Osteoblast (primary cell): ENCODE measurements around the gene NPEPL1. TPM values are rescaled to one million over a fixed set of nuclear protein-coding genes. Genes with fewer than 3 reads are reported as not detected.

ENCODE experiments used
- DNase-seq: peaks from one replicate; pipeline ENCODE4 v3.0.0; 2011; ENCODE audit warnings: low spot score, mixed read lengths; ENCODE audit not compliant: insufficient read length; ENCODE audit errors: missing footprints
- H2AFZ ChIP-seq: 2 replicates; pipeline ENCODE4 v1.6.0; 2011; ENCODE audit warnings: mild to moderate bottlenecking, low read length
- H3K27ac ChIP-seq: 2 replicates; pipeline ENCODE4 v1.5.1; 2011; ENCODE audit warnings: mild to moderate bottlenecking, low read depth, low read length, moderate library complexity
- H3K27me3 ChIP-seq: 2 replicates; pipeline ENCODE4 v1.6.0; 2012; ENCODE audit warnings: mild to moderate bottlenecking, control low read depth, inconsistent platforms, low read length, moderate library complexity; ENCODE audit not compliant: insufficient read depth
- H3K36me3 ChIP-seq: 2 replicates; pipeline ENCODE4 v1.5.1; 2011; ENCODE audit warnings: mild to moderate bottlenecking, low read length, control low read depth, moderate library complexity; ENCODE audit not compliant: insufficient read depth
- H3K4me1 ChIP-seq: 2 replicates; pipeline ENCODE4 v1.5.1; 2011; ENCODE audit warnings: mild to moderate bottlenecking, low read length, control low read depth, moderate library complexity; ENCODE audit not compliant: insufficient read depth
- H3K4me2 ChIP-seq: 2 replicates; pipeline ENCODE4 v1.6.0; 2011; ENCODE audit warnings: mild to moderate bottlenecking, low read length; ENCODE audit not compliant: insufficient read depth
- H3K4me3 ChIP-seq: fragments of 200-600 bp; sonication (generic); 3 replicates; pipeline ENCODE4 v1.5.1; 2012; ENCODE audit warnings: mild to moderate bottlenecking, low read length, inconsistent platforms; ENCODE audit not compliant: insufficient read depth
- H3K79me2 ChIP-seq: 2 replicates; pipeline ENCODE4 v1.6.0; 2012; ENCODE audit warnings: mild to moderate bottlenecking, low read length, control low read depth, inconsistent platforms; ENCODE audit not compliant: insufficient read depth
- H3K9me3 ChIP-seq: 2 replicates; pipeline ENCODE4 v1.5.1; 2011; ENCODE audit warnings: low read depth, low read length, control low read depth
- H4K20me1 ChIP-seq: 2 replicates; pipeline ENCODE4 v1.6.0; 2012; ENCODE audit warnings: mild to moderate bottlenecking, low read length, control low read depth; ENCODE audit not compliant: insufficient read depth
- CTCF ChIP-seq: IDR thresholded peaks from 2 replicates; pipeline ENCODE4 v1.5.1; 2011; ENCODE audit warnings: mild to moderate bottlenecking, low read depth, low read length, moderate library complexity; ENCODE audit errors: extremely low read depth
- total RNA-seq: library from RNA; depleted of rRNA; stranded (reverse); fragments of >200 nt; gene quantifications from 2 replicates; pipeline ENCODE4 v1.2.3, GENCODE V29; 2012

Gene NPEPL1
- total RNA-seq, 1 donor, result 29.7 TPM

- no peak for DNase-seq
- Histone ChIP-seq H3K27ac (no peak overlapping the region), H3K4me3 (no peak overlapping the region), H3K9me3 (no peaks in the 10 kb centered on the region), H3K36me3 (peaks cover 74% of the 10 kb centered on the region), H4K20me1 (no peaks in the 10 kb centered on the region), H3K27me3 (no peaks in the 10 kb centered on the region), H3K4me2 (no peak overlapping the region), H3K4me1 (no peaks in the 10 kb centered on the region), H2AFZ (no peak overlapping the region), H3K79me2 (peaks cover 3% of the 10 kb centered on the region)
- no peak for TF ChIP-seq CTCF
Measured at GRCh38 chr20:58675641-58676040, 17.0 kb upstream of the NPEPL1 start.

- no peak overlapping the region for H3K4me2 ChIP-seq
- no peaks in the 10 kb centered on the region for H4K20me1 ChIP-seq
- H3K4me1 ChIP-seq, result no peaks in the 10 kb centered on the region
- no peak overlapping the region for H3K27ac ChIP-seq
- H3K4me3 ChIP-seq, result no peak overlapping the region
- no peak overlapping the region for H2AFZ ChIP-seq
- H3K9me3 ChIP-seq, result no peaks in the 10 kb centered on the region
- H3K79me2 ChIP-seq, result peaks cover under 1% of the 10 kb centered on the region
- H3K27me3 ChIP-seq, result no peaks in the 10 kb centered on the region
- H3K36me3 ChIP-seq, result peaks cover 69% of the 10 kb centered on the region
- DNase-seq, result no peak
- no peak for TF ChIP-seq CTCF
Measured at GRCh38 chr20:58676161-58676560, 16.4 kb upstream of the NPEPL1 start.

GRCh38 chr20:58677079-58677604, 15.5 kb upstream of the NPEPL1 start:
- Histone ChIP-seq H3K27me3 (no peaks in the 10 kb centered on the region), H3K4me1 (no peaks in the 10 kb centered on the region), H3K4me3 (no peak overlapping the region), H4K20me1 (no peaks in the 10 kb centered on the region), H3K4me2 (no peak overlapping the region), H2AFZ (no peak overlapping the region), H3K9me3 (no peaks in the 10 kb centered on the region), H3K27ac (no peak overlapping the region), H3K36me3 (peaks cover 69% of the 10 kb centered on the region), H3K79me2 (no peaks in the 10 kb centered on the region)
- DNase-seq, result no peak
- TF ChIP-seq CTCF, result no peak

- Histone ChIP-seq H3K36me3 (peaks cover 65% of the 10 kb centered on the region), H2AFZ (no peak overlapping the region), H3K79me2 (no peaks in the 10 kb centered on the region), H4K20me1 (no peaks in the 10 kb centered on the region), H3K27me3 (no peaks in the 10 kb centered on the region), H3K27ac (no peak overlapping the region), H3K4me3 (no peak overlapping the region), H3K4me2 (no peak overlapping the region), H3K4me1 (no peaks in the 10 kb centered on the region), H3K9me3 (no peaks in the 10 kb centered on the region)
- DNase-seq, result peak; percentile 45
- no peak for TF ChIP-seq CTCF
Measured at GRCh38 chr20:58677808-58678207, 14.8 kb upstream of the NPEPL1 start.
